GM23248 (cell line): ENCODE data around the gene POLG.

ENCODE experiments used
- EZH2 ChIP-seq: fragments of 200-600 bp; sonication (generic); IDR thresholded peaks from 2 replicates; pipeline ENCODE4 v1.6.1; 2018; ENCODE audit warnings: antibody characterized with exemption, mild to moderate bottlenecking; ENCODE audit not compliant: insufficient read depth, poor library complexity, severe bottlenecking
- EZH2phosphoT487 ChIP-seq: fragments of 200-600 bp; sonication (generic); IDR thresholded peaks from 2 replicates; pipeline ENCODE4 v1.6.1; 2018; ENCODE audit warnings: antibody characterized with exemption, moderate library complexity, mild to moderate bottlenecking, low read depth; ENCODE audit not compliant: insufficient read depth

DNA sequence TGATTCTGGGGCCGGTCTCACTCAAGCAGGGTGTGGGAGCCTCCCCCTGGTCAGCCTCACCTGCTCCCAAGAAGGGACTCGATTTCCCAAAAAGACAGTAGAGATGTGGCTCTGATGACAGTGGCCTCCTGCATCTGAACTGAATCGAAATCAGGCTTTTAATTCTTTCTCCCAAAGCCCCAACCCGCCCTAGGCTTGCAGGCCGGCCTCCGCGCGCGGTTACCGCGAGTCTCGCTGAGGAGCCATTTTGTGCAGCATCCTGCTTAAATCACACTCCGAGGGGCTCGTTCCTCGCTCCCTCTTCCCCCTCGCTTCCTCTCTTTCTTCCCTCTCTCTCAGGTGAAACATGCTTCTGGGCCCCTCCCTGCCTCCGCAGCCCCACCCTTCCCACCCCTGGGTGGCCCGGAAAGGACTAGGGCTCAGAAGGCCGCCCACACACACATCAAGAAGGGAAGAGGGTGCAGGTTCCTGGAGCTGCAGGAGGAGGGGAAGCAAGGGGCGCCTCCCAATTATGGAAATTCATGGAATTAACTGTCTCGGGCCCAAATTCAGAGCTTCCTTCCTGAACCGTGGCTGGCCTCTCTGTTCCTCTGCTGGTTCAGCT, 30.9 kb upstream of the POLG start:
- TF ChIP-seq EZH2 (no peak), EZH2phosphoT487 (no peak)
